HFF-Myc (cell line): Measurements from ENCODE around the gene GABPB2.
A peak's percentile ranks its signal among the peaks of the same experiment; 100 is the strongest.

Experiments
- DNase-seq: peaks from one replicate; pipeline ENCODE4 v3.0.0-alpha.2; 2011; ENCODE audit warnings: low read depth; ENCODE audit errors: extremely low read depth
- H3K4me3 ChIP-seq: replicated peaks from 2 replicates; pipeline ENCODE4 v1.5.1; 2011; ENCODE audit warnings: low read depth, mild to moderate bottlenecking, control low read depth, low read length
- TF ChIP-seq, protein P1 (sequence below): IDR thresholded peaks from 2 replicates; pipeline ENCODE4 v1.5.1; 2012; ENCODE audit warnings: mild to moderate bottlenecking, low read depth, low read length, control low read depth; ENCODE audit errors: missing control alignments

GABPB2 gene

GRCh38 chr1:151050051-151050688 lies 20.4 kb upstream of the GABPB2 start:
- TF ChIP-seq, protein P1, sequence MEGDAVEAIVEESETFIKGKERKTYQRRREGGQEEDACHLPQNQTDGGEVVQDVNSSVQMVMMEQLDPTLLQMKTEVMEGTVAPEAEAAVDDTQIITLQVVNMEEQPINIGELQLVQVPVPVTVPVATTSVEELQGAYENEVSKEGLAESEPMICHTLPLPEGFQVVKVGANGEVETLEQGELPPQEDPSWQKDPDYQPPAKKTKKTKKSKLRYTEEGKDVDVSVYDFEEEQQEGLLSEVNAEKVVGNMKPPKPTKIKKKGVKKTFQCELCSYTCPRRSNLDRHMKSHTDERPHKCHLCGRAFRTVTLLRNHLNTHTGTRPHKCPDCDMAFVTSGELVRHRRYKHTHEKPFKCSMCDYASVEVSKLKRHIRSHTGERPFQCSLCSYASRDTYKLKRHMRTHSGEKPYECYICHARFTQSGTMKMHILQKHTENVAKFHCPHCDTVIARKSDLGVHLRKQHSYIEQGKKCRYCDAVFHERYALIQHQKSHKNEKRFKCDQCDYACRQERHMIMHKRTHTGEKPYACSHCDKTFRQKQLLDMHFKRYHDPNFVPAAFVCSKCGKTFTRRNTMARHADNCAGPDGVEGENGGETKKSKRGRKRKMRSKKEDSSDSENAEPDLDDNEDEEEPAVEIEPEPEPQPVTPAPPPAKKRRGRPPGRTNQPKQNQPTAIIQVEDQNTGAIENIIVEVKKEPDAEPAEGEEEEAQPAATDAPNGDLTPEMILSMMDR = no peak
- no peak for DNase-seq

GRCh38 chr1:151051356-151052009 lies 19.1 kb upstream of the GABPB2 start:
- TF ChIP-seq, protein P1 = no peak
- DNase-seq = no peak
- no peak overlapping the region for H3K4me3 ChIP-seq

More at GRCh38 chr1:151050051-151050688, 20.4 kb upstream of the GABPB2 start:
- no peak overlapping the region for H3K4me3 ChIP-seq

DNA sequence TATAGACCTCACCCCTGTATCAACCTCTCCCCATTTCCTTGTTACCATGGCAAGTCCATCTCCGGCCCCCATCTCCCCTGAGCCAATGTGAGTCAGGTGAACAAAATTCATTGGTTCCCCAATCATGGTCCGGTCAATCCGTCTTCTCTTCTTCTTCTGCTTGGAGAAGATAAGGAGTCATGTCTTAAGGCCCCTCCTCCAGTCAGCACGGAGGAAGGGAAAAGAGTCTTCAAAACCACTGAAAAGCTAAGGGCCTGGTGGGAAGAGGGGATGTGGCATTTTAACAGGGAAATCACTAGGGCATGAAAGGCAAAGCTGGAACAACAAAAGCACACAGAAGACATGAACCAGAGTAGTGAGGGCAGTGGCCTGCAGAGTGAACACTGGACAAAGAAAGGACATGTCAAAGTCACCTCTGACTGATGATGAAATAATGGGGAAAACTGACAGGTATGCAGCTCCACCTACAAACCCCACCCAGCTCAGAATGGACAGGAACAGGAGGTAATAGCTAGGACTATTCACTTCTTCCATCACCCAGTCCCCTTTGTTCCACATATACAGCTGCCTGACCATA lies 15.5 kb upstream of the GABPB2 start:
- no peak for DNase-seq
- TF ChIP-seq, protein P1 = no peak
- no peak overlapping the region for H3K4me3 ChIP-seq

GRCh38 chr1:151055581-151055980 lies 15.0 kb upstream of the GABPB2 start:
- TF ChIP-seq, protein P1 = no peak
- no peak for DNase-seq
- H3K4me3 ChIP-seq = no peak overlapping the region

GRCh38 chr1:151056149-151056548 lies 14.4 kb upstream of the GABPB2 start:
- no peak for DNase-seq
- TF ChIP-seq, protein P1 = no peak
- H3K4me3 ChIP-seq = no peak overlapping the region

- no peak for DNase-seq
- H3K4me3 ChIP-seq = peak overlapping the region; percentile 97
- TF ChIP-seq, protein P1 = no peak
Measured at GRCh38 chr1:151058692-151059091, 11.9 kb upstream of the GABPB2 start.
